Sigmoid colon (tissue), 7 donors: Measurements from ENCODE around the gene GPR21. TPM values are rescaled to one million over a fixed set of nuclear protein-coding genes. Genes with fewer than 3 reads are reported as not detected.

Source experiments
- DNase-seq: peaks from one replicate; pipeline ENCODE4 v3.0.0-alpha.2; 2019
- H3K27ac ChIP-seq, 4 donors: fragments of 200-600 bp; sonication (generic); one replicate each; pipeline ENCODE4 v1.5.1; 2016 to 2019; ENCODE audit warnings: mild to moderate bottlenecking in 1 of 4
- H3K27me3 ChIP-seq, 3 donors: fragments of 200-600 bp; sonication (generic); one replicate each; pipeline ENCODE4 v1.5.1; 2019; ENCODE audit warnings: mild to moderate bottlenecking in 1 of 3
- H3K36me3 ChIP-seq, 4 donors: fragments of 200-600 bp; sonication (generic); one replicate each; pipeline ENCODE4 v1.5.1; 2016 to 2019
- H3K4me1 ChIP-seq, 4 donors: fragments of 200-600 bp; sonication (generic); one replicate each; pipeline ENCODE4 v1.5.1; 2017 to 2019
- H3K4me3 ChIP-seq, 4 donors: fragments of 200-600 bp; sonication (generic); one replicate each; pipeline ENCODE4 v1.5.1; 2017 to 2019; ENCODE audit warnings: mild to moderate bottlenecking in 2 of 4, moderate library complexity in 1 of 4
- H3K9me3 ChIP-seq, 4 donors: fragments of 200-600 bp in 3 of 4; sonication (generic) in 3 of 4; one replicate each; pipeline versions ENCODE4 v1.5.1 to v1.6.1; 2013 to 2019
- EP300 ChIP-seq, 4 donors: sonication (generic); formaldehyde crosslinking; IDR thresholded peaks; one replicate each; pipeline ENCODE4 v1.6.1; 2017; ENCODE audit warnings: antibody characterized with exemption in 4 of 4
- POLR2A ChIP-seq, 2 donors: fragments of 450-650 bp; IDR thresholded peaks; one replicate each; pipeline ENCODE4 v1.6.1; 2016; ENCODE audit warnings: antibody characterized with exemption in 2 of 2, mild to moderate bottlenecking in 2 of 2, moderate library complexity in 2 of 2
- POLR2AphosphoS5 ChIP-seq, 4 donors: sonication (generic); formaldehyde crosslinking; IDR thresholded peaks; one replicate each; pipeline ENCODE4 v1.6.1; 2017; ENCODE audit warnings: antibody characterized with exemption in 4 of 4
- WGBS, 2 donors: extraction: QIAGEN DNeasy Blood & Tissue Kit; methylation state at CpG; one replicate each; pipeline ENCODE4 v1.1.7; 2013; 5-methylcytosine and 5-hydroxymethylcytosine counted together
- intact Hi-C: fragments of 100-400 bp; cut with DNase I; formaldehyde crosslinking; loops from one replicate; pipeline ENCODE4 v1.15.1; 2023
- polyA plus RNA-seq, 3 donors: library from polyadenylated mRNA; stranded (reverse); fragments of 200-250 nt; gene quantifications; one replicate each; pipeline ENCODE4 v1.2.3, GENCODE V29; 2013
- total RNA-seq, 4 donors: library from RNA; depleted of rRNA; stranded (reverse); fragments of >200 nt; gene quantifications; one replicate each; pipeline ENCODE4 v1.1.0, GENCODE V29; 2016
- TF ChIP-seq, protein P1 (sequence below), 4 experiments: fragments of 450-650 bp in 3 of 4; fragments of 200-600 bp in 1 of 4; IDR thresholded peaks; one replicate each; pipeline ENCODE4 v1.5.1; 2016 to 2019; ENCODE audit warnings: antibody characterized with exemption in 4 of 4, mild to moderate bottlenecking in 3 of 4, moderate library complexity in 2 of 4
- donor health status: healthy with polysubstance abuse.
- donor health status: Bipolar disorder and iron deficiency.
- donor health status: healthy.

The GPR21 gene
- total and polyA plus RNA-seq, 7 donors, result 0.34 to 6.1 (median 1.4) TPM; not detected in 3

DNA sequence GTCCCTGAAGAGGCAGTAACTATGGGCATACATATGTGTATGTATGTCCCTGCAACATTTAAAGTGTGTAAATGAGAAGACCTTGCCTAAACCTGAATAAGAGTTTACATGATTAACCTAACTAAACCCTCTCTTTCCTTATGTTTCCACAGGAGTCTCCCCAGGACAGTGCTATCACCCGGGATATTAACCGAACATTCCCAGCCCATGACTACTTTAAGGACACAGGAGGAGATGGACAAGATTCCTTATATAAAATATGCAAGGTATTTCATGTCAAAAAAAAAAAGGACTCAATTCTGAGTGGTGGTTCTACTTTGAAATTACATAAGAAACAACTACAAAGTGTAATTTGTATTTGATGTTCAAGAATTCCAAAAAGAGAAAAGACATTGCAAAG is 31.7 kb downstream of the GPR21 start:
- H3K4me1 ChIP-seq, result peaks cover 0 to 21% (median 8%) of the 10 kb centered on the region in 4 donors
- H3K4me3 ChIP-seq, result no peak overlapping the region
- H3K36me3 ChIP-seq, result peaks cover 0 to 53% (median 13%) of the 10 kb centered on the region in 4 donors
- no peaks in the 10 kb centered on the region for H3K27me3 ChIP-seq
- no peak for TF ChIP-seq POLR2A (IDR thresholded peaks at IDR 0.05)
- TF ChIP-seq, protein P1, sequence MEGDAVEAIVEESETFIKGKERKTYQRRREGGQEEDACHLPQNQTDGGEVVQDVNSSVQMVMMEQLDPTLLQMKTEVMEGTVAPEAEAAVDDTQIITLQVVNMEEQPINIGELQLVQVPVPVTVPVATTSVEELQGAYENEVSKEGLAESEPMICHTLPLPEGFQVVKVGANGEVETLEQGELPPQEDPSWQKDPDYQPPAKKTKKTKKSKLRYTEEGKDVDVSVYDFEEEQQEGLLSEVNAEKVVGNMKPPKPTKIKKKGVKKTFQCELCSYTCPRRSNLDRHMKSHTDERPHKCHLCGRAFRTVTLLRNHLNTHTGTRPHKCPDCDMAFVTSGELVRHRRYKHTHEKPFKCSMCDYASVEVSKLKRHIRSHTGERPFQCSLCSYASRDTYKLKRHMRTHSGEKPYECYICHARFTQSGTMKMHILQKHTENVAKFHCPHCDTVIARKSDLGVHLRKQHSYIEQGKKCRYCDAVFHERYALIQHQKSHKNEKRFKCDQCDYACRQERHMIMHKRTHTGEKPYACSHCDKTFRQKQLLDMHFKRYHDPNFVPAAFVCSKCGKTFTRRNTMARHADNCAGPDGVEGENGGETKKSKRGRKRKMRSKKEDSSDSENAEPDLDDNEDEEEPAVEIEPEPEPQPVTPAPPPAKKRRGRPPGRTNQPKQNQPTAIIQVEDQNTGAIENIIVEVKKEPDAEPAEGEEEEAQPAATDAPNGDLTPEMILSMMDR (IDR thresholded peaks at IDR 0.05), result no peak
- TF ChIP-seq POLR2AphosphoS5 (IDR thresholded peaks at IDR 0.05), result no peak
- no peak for TF ChIP-seq EP300 (IDR thresholded peaks at IDR 0.05)
- H3K9me3 ChIP-seq, result no peaks in the 10 kb centered on the region
- WGBS, 2 donors, result 95 to 96% methylated on average over 2 of the region's 2 CpGs
- no peak for DNase-seq
- intact Hi-C loops, result no loop called here
- no peak overlapping the region for H3K27ac ChIP-seq

DNA sequence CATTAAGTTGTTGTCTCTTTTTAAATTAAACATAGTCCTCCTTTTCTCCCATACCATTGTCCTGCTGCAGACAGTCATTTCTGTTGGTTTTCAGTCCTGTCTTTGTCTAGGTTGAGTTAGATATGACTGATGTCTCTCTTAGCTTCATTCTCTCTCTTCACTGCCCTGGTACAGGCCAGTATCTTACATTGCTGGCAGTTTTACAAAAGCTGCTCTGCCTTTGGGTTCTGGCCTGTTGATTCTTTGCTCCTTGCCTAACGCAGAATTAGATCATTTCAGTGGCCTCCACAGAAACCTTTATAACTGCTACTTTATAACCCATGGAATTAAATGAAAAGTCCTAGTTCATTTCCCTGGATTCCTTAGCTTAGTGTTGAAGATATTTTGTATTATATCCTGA is 33.7 kb downstream of the GPR21 start:
- Histone ChIP-seq H3K4me3 (no peak overlapping the region), H3K36me3 (peaks cover 0 to 72% (median 19%) of the 10 kb centered on the region in 4 donors), H3K27me3 (no peaks in the 10 kb centered on the region), H3K27ac (no peak overlapping the region), H3K9me3 (no peaks in the 10 kb centered on the region), H3K4me1 (peaks cover 0 to 18% (median 8%) of the 10 kb centered on the region in 4 donors)
- intact Hi-C loops, result no loop called here
- no peak for DNase-seq
- WGBS, 2 donors, result 89 to 93% methylated on average over 1 of the region's 1 CpG
- TF ChIP-seq POLR2AphosphoS5 (IDR thresholded peaks at IDR 0.05), result no peak
- TF ChIP-seq EP300 (IDR thresholded peaks at IDR 0.05), result no peak
- TF ChIP-seq, protein P1 (IDR thresholded peaks at IDR 0.05), result no peak
- TF ChIP-seq POLR2A (IDR thresholded peaks at IDR 0.05), result no peak

DNA sequence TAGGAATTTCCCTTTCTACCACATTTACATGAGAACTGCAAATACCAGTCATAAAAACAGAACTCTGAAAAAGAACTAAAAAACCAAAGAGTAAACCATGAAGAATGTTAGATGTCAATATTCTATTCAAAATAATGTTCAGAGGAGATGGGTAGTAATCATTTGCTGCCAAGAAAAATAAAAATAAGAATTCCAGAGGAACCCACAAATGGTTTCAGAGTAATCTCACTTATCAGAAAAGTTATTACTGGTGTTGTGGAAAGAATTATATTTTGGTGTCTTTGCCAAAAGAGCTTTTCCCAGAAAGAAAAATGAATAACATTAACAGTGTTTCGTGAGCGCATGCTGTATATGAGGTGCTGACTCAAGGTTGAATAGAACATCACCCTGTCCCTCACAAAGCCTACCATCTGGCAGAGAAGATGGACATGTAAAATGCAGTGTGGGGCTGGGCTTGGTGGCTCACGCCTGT is 35.6 kb downstream of the GPR21 start:
- Histone ChIP-seq H3K27ac (no peak overlapping the region), H3K36me3 (peaks cover 0 to 87% (median 19%) of the 10 kb centered on the region in 4 donors), H3K4me3 (no peak overlapping the region), H3K27me3 (no peaks in the 10 kb centered on the region), H3K9me3 (no peaks in the 10 kb centered on the region), H3K4me1 (peaks cover 0 to 13% (median 6%) of the 10 kb centered on the region in 4 donors)
- 84 to 90% methylated on average over 3 of the region's 3 CpGs for WGBS, 2 donors
- no peak for TF ChIP-seq POLR2AphosphoS5 (IDR thresholded peaks at IDR 0.05)
- no peak for TF ChIP-seq EP300 (IDR thresholded peaks at IDR 0.05)
- TF ChIP-seq, protein P1 (IDR thresholded peaks at IDR 0.05), result no peak
- no peak for TF ChIP-seq POLR2A (IDR thresholded peaks at IDR 0.05)
- intact Hi-C loops, result no loop called here
- no peak for DNase-seq

DNA sequence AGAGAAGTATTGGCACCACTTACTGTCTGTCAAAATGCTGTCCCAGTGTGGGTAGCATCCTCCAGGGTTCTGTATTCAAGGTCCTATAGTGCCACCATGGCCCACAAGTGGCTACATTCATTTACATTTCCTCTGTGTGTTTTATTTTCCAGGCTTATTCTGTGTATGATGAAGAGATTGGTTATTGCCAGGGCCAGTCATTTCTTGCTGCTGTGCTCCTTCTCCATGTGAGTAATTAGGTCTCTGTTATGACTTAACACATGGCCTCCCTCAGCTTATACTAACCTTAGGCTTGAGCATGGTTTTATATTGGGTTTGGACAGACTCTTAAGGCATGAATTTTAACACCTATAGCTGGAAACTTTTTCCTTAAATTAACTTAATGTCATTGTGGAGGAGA is 36.7 kb downstream of the GPR21 start:
- no peak overlapping the region for H3K27ac ChIP-seq
- TF ChIP-seq POLR2A (IDR thresholded peaks at IDR 0.05) (no peak), EP300 (IDR thresholded peaks at IDR 0.05) (no peak), POLR2AphosphoS5 (IDR thresholded peaks at IDR 0.05) (no peak)
- TF ChIP-seq, protein P1 (IDR thresholded peaks at IDR 0.05), result no peak

More for the DNA sequence above, 36.7 kb downstream of the GPR21 start:
- Histone ChIP-seq H3K27me3 (no peaks in the 10 kb centered on the region), H3K9me3 (no peaks in the 10 kb centered on the region), H3K36me3 (peaks cover 0 to 89% (median 17%) of the 10 kb centered on the region in 4 donors), H3K4me1 (peaks cover 0 to 14% (median 3%) of the 10 kb centered on the region in 4 donors), H3K4me3 (no peak overlapping the region)
- intact Hi-C loops, result no loop called here
- no peak for DNase-seq
